ENCODE results near the gene RPP30.
"Not testable (repeated sequence)": the region's sequence is repeated elsewhere in the genome, so short reads cannot be mapped to it uniquely, and the experiment has no call there.

The RPP30 gene

GRCh38 chr10:90939648-90940047, 67.9 kb downstream of the RPP30 start:
- DNase-seq (ENCODE audit: low read depth in 2 of 2) = no peak

GRCh38 chr10:90942980-90943379, 71.2 kb downstream of the RPP30 start:
- DNase-seq (ENCODE audit: low read depth in 2 of 2) = not testable (repeated sequence)

DNA sequence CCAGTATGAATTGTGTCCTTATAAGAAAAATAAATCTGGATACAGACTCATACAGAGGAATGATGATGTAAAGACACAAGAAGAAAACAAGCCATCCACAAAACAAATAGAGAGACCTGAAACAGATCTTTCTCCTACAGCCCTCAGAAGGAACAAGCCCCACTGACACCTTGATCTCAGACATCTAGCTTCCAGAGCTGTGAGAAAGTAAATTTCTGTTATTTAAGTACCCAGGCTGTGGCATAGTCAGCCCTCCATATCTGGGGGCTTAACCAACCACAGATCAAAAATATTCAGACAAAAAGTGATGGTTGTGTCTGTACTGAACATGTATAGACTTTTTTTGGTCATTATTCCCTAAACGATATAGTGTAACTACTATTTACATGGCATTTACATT, 73.0 kb downstream of the RPP30 start:
- DNase-seq (ENCODE audit: low read depth in 2 of 2) = no peak

DNA sequence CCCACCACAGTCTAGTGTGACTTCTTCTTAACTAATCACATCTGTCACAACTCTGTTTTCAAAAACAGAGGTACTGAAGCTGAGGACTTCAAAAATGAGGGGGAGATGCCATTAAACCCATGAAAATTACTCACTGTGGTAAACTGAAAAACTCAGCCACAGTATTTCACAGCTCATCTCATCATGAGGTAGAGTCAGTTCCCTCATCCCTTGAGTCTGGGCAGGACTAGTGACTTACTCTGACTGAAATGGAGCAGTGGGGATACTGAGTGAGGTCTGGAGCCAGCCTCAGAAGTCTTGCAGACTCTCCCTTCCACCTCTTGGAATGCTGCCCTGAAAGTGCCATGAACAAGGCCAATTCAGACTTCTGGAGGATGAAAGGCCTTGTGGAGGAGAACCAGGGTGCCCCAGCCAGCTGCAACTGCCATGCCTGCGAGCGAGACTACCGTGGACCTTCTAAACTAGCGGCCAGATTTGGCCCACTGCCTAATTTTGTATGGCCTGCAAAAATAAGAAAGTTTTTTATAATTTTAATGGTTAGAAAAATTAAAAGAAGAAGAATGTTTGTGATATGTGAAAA, 73.8 kb downstream of the RPP30 start:
- DNase-seq (ENCODE audit: low read depth in 2 of 2) = no peak

GRCh38 chr10:90947030-90947960, 75.5 kb downstream of the RPP30 start:
- no peak for DNase-seq (ENCODE audit: low read depth in 2 of 2)

All from stimulated activated CD8-positive, alpha-beta memory T cell treated with anti-CD3 and anti-CD28 coated beads, Interleukin-2, amount 100 ng/mL, for 1 hour (primary cell).